Left lobe of liver (tissue), 2 donors: ENCODE data around the gene IDS. TPM values are rescaled to one million over a fixed set of nuclear protein-coding genes. Genes with fewer than 3 reads are reported as not detected.
A peak's percentile ranks its signal among the peaks of the same experiment; 100 is the strongest.
"Not testable (repeated sequence)": the region's sequence is repeated elsewhere in the genome, so short reads cannot be mapped to it uniquely, and the experiment has no call there.

Experiments
- ATAC-seq: fragments of 200-7000 bp; cut with Tn5 transposase; one replicate; pipeline ENCODE4 v1.9.1; 2020; ENCODE audit warnings: mild to moderate bottlenecking, moderate library complexity
- DNase-seq: peaks from one replicate; pipeline ENCODE4 v3.0.0-alpha.2; 2020; ENCODE audit warnings: low spot score
- total RNA-seq: library from RNA; stranded (reverse); gene quantifications from one replicate; pipeline ENCODE4 v1.2.1, GENCODE V29; 2021
- donor health status: DM: no; HTN: no; CAD: no; lungs with moderate emphysema.
- donor health status: DM: no; HTN: yes; CAD: no.

The IDS gene
- total RNA-seq, 1 donor from 2014 or later, result 16.3 TPM

- ATAC-seq, result no peak
- DNase-seq, result no peak
These were observed 26.5 kb upstream of the IDS start for GRCh38 chrX:149531599-149531998.

DNA sequence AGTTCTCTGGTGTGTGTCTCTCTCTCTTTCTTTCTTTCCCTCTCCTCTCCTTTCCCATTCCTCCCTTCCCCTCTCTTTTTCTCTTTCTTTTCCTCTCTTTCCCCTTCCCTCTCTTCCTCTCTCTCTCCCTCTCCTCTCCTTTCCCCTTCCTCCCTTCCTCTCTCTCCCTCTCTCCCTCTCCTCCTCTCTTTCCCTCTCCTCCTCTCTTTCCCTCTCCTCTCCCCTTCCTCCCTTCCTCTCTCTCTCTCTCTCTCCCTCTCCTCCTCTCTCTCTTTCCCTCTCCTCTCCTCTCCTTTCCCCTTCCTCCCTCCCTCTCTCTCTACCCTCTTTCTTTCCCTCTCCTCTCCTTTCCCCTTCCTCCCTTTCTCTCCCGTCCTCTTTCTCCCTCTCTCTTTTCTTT, 23.3 kb upstream of the IDS start:
- DNase-seq, result no peak
- ATAC-seq, result no peak

DNA sequence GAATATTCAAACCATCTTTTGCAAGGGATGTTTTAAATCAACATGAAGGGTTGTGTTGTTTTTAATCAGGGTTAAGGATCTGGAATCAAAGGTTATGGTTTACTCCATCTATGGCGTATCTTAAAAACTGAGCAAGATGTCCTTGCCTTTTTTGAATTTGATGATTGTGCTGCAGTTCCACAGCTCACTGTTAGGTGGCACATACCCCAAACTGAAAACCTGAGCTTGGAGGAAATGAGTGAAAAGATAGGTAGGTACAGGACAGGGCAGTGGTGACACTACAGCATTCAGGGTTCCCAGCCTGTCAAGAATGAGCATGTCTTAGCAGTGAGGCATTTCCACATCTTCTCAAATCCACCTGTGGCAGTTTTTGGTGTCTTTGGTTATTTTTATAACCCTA, 22.6 kb upstream of the IDS start:
- ATAC-seq, result peak; percentile 70

GRCh38 chrX:149526318-149527033, 21.4 kb upstream of the IDS start:
- DNase-seq, ATAC-seq: not testable (repeated sequence)

More for the DNA sequence above, 22.6 kb upstream of the IDS start:
- no peak for DNase-seq

GRCh38 chrX:149525903-149526302, 20.8 kb upstream of the IDS start:
- not testable (repeated sequence) for ATAC-seq

GRCh38 chrX:149525389-149525788, 20.3 kb upstream of the IDS start:
- not testable (repeated sequence) for DNase-seq

More at GRCh38 chrX:149525903-149526302, 20.8 kb upstream of the IDS start:
- not testable (repeated sequence) for DNase-seq

DNA sequence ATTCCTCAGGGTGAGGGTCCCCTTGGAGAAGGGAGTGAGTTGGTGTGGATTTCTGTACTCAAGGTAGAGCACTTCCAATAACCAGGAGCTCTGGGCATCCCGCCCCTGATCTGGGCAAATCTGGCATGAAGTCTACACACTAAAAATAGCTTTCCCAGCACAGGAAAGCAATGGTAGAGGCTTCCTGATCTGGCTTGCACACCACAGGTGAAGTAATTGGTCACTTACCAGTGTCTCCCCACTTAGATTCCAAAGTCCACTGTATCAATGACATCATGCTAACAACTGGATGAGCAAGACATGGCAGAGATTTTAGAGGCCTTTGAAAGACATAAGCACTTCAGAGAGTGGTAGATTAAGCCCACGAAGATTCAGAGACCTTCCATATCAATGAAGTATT, 17.8 kb upstream of the IDS start:
- DNase-seq (no peak), ATAC-seq (peak; percentile 78)

More at GRCh38 chrX:149525389-149525788, 20.3 kb upstream of the IDS start:
- ATAC-seq, result peak; percentile 49

DNA sequence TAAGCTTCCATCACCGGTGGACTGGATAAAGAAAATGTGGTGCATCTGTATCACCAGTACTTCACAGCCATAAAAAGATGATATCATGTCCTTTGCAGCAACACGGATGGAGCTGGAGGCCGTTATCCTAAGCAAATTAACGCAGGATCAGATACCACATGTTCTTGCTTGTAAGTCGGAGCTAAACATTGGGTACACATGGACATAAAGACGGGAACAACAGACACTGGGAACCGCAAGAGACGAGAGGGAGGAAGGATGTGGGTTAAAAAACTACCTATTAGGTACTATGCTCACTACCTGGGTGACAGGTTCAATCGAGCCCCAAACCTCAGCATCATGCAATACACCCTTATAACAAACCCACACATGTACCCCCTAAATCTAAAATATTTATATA, 16.3 kb upstream of the IDS start:
- ATAC-seq (no peak), DNase-seq (no peak)

GRCh38 chrX:149520636-149521277, 15.7 kb upstream of the IDS start:
- not testable (repeated sequence) for DNase-seq, ATAC-seq

GRCh38 chrX:149518236-149518635, 13.1 kb upstream of the IDS start:
- ATAC-seq (no peak), DNase-seq (no peak)

DNA sequence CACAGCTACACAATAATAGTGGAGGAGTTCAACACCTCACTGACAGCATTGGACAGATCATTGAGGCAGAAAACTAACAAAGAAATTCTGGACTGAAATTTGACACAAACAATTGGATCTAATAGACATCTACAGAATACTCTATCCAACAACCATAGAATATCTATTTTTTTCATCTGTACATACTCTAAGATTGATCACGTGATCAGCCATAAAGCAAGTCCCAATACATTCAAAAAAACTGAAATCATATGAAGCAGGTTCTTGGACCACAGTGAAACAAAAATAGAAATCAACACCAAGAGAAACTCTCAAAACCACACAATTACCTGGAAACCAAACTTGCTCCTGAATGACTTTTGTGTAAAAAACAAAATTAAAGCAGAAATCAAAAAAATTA, 12.2 kb upstream of the IDS start:
- ATAC-seq, result no peak
- no peak for DNase-seq

DNA sequence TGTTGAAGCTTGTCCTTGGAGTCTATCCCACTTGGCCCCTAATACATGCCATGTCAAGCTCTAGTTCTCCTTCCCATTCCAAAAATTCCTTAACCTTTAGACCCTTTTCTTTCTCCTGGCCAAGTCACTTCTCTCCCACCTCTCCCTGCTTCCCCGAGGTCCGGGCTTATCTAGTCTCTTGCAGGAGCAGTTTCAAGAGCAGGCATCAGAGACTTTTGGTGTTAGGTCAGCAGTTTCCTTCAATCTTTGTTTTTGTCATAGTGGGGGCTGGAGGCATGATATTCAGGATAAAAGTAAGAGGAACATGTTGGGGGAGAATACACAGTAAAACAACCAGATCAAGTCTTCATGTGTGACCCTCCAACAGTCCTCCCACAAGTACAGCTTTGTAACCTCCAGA, 11.5 kb upstream of the IDS start:
- DNase-seq (no peak), ATAC-seq (no peak)

DNA sequence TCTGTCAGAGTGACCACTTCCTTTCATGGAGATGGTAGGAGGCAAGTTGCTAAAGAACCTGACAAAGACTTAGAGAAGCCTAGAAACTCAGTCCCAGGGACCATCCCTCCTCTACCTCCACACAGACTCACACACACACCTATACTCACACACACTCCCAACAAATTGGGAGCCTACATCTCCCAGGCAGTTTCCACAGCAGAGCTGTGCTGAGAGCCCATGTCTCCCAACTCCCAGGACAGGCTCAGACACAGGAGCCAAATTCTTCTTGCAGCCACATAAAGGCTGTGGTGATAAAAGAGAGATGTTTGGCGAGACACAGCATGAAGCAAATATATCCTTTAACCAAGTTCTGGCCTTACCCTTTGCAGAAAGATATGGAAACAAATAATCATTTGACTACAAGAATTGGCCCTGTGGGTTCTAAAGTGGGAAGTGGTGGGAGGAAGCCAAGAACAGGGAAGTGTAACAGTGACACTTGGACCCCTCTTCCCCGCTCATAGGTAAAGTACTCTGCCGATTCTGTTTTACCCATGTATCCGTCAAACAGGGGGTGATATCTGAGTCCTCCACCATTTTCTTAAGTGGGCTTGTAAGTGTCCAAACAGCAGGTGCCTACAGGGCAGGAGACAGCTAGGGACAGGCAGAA, 11.0 kb upstream of the IDS start:
- DNase-seq (no peak), ATAC-seq (no peak)

DNA sequence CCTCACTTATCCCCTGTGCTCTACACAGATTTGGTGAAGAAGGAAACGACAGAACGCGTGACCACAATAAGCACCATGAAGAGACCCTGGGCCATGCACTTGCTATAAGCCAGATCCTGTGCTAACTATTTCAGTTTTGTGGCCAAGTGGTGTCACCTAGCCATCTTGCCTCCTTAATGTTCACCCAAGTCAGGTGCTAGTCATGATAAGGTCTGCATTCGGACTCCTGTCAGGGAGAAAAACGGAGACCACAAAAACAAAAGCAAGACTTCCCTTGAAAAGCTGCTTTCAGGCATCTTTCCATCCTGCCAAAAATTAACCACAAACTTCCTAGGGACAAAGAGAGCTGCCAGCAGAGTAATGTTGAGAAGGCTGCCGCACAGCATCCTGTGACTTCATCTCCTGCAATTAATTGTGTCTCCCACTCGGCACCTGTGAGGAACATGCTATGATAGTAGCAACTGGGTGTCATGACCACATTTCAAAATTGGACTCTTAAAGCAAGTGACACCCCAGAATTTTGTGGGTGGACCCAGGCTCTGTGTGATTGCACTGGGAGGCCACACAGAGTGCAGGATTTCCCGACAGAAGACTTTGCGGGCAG, 8.8 kb upstream of the IDS start:
- ATAC-seq, result no peak
- no peak for DNase-seq

DNA sequence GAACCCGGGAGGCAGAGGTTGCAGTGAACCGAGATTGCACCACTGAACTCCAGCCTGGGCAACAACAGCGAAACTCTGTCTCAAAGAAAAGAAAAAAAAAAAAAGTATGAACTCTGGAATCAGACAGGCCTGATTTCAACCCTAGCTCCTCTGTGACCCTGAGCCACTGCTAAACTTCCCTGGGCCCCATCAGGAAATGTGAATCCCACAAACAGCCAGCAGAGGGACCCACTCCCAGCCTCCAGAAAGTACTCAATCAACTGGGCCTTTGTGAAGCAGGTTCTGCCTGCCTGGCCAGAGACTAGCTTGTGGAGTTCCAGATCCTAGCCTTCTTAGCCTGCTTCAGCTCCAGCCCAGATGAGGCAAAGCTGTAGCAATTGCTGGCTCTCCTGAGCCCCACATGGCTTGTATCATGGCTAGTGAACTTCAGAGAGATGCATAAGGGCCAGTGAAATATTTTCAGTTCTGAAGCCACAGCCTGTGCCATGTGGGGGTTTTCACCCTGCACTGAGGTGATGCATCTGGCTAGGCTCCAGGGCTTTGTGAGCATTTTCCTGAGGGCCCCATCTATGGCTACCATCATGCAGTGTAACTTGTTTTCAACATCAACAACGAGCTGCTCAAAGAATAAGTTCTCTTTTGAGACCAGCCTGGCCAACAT, 7.2 kb upstream of the IDS start:
- ATAC-seq (peak; percentile 98), DNase-seq (peak; percentile 54)

DNA sequence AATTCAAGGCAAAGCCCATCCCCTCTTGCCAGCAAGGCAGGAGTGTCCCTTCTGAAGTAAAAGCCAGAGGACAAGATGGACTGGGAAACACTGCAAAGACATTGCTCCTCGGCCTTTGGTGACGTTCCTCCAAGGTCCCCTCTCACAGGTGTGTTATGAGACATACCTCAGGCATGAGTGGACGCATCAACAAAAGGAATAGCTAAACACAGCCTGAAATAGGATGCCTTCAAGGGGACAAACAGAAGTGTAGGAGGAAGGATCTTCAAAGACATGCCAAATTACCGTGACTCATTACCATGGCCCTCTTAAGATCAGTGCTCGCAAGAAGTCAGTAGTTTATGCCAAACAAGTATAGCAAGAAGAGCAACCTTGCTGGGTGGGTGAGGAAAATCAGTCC, 6.0 kb upstream of the IDS start:
- no peak for DNase-seq
- no peak for ATAC-seq

DNA sequence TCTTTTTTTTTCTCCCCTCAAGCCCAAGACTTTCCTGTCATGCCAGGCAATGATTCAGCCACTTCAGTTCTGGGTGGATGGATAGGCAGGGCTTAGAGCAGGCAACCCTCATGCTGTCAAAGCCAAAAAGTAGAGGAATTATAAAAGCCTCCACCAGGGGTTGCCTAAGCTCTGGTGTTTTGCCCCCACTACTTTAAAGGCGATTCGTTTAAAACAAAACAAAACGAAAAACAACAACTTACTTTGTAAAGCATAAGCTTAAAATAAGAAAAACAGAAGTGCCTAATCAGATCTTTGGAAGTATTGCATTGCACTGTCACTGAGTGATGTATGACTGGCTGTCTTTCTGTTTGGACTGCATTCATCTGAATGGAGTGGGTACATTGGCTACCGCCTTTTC, 5.3 kb upstream of the IDS start:
- no peak for ATAC-seq
- DNase-seq, result no peak

- no peak for DNase-seq
- ATAC-seq, result no peak
These were observed 3.4 kb upstream of the IDS start for GRCh38 chrX:149508467-149508866.

GRCh38 chrX:149506349-149506748, 1.2 kb upstream of the IDS start:
- DNase-seq (no peak), ATAC-seq (no peak)

GRCh38 chrX:149505671-149506070, 565 bp upstream of the IDS start:
- DNase-seq (no peak), ATAC-seq (no peak)
